ENCODE data around the gene CDK4.

Gene CDK4

GRCh38 chr12:57751788-57752667 is at the start of gene CDK4:
Gene CDK4, minus strand, starts transcription at chr12:57752310. Its CDS starts 593 bp downstream, at chr12:57751717.
- TF ChIP-seq CTCF (IDR thresholded peaks at IDR 0.05) = no peak

GRCh38 chr12:57800965-57801364 is 48.9 kb upstream of the CDK4 start:
- TF ChIP-seq CTCF (IDR thresholded peaks at IDR 0.05) = no peak

- TF ChIP-seq CTCF (IDR thresholded peaks at IDR 0.05) = no peak
These were observed 45.8 kb upstream of the CDK4 start for GRCh38 chr12:57797933-57798332.

- TF ChIP-seq CTCF (IDR thresholded peaks at IDR 0.05) = no peak
These were observed 44.9 kb upstream of the CDK4 start for GRCh38 chr12:57796996-57797395.

GRCh38 chr12:57795354-57795753 is 43.2 kb upstream of the CDK4 start:
- no peak for TF ChIP-seq CTCF (IDR thresholded peaks at IDR 0.05)

GRCh38 chr12:57793920-57794319 is 41.8 kb upstream of the CDK4 start:
- no peak for TF ChIP-seq CTCF (IDR thresholded peaks at IDR 0.05)

- TF ChIP-seq CTCF (IDR thresholded peaks at IDR 0.05) = no peak
These were observed 31.8 kb upstream of the CDK4 start for GRCh38 chr12:57783861-57784260.
